ENCODE results near the gene MT1M.
"Not testable (repeated sequence)": the region's sequence is repeated elsewhere in the genome, so short reads cannot be mapped to it uniquely, and the experiment has no call there.

Gene MT1M

DNA sequence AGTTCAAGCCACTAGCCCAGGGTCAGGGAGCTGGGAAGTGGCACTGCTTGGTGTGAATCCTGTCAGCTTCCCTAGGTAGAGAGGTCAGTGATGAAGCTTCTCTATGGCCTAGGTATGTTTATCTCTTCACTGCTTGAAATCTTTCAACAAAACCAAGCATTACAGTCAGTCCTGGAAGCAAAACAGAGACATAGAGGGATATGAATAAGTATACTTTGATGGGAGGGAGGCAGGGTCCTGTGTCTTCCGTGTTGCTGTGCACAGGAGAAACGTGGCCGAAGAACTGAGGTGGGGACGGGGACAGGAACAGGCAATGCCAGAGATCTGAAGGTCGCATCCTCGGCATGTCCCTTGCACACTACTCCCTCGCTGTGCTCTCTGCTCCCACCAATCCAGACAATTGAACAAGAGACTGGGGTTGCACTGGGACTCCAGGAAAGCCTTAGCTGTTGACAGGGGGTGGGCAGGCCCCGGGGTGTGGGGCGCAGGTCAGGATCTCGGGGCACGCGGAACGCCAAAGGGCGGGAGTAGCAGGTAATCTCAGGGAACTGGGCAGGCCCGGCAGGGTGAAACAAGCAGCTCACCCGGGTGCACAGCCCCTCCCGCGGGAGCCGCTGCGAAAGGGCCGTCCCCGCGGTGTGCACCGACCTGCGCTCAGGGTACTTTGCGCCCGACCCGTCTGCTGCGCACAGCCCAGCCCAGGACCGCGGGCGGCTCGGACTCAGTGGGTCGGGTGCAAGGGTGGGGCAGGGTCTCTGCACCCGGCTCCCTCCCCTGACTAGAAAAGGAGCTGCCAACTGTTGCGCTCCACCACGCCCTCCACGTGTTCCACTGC, 36.8 kb downstream of the MT1M start, which contains the start of gene MT1H:
MT1H (plus strand) TSS at position 810 of the 835 bp plus-strand sequence. CDS start 71 bp downstream, outside the sequence.
- TF ChIP-seq, protein P1, sequence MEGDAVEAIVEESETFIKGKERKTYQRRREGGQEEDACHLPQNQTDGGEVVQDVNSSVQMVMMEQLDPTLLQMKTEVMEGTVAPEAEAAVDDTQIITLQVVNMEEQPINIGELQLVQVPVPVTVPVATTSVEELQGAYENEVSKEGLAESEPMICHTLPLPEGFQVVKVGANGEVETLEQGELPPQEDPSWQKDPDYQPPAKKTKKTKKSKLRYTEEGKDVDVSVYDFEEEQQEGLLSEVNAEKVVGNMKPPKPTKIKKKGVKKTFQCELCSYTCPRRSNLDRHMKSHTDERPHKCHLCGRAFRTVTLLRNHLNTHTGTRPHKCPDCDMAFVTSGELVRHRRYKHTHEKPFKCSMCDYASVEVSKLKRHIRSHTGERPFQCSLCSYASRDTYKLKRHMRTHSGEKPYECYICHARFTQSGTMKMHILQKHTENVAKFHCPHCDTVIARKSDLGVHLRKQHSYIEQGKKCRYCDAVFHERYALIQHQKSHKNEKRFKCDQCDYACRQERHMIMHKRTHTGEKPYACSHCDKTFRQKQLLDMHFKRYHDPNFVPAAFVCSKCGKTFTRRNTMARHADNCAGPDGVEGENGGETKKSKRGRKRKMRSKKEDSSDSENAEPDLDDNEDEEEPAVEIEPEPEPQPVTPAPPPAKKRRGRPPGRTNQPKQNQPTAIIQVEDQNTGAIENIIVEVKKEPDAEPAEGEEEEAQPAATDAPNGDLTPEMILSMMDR (IDR thresholded peaks at IDR 0.05; ENCODE audit: low read depth, low read length): no peak
- DNase-seq (ENCODE audit: extremely low read depth, low read depth): no peak

DNA sequence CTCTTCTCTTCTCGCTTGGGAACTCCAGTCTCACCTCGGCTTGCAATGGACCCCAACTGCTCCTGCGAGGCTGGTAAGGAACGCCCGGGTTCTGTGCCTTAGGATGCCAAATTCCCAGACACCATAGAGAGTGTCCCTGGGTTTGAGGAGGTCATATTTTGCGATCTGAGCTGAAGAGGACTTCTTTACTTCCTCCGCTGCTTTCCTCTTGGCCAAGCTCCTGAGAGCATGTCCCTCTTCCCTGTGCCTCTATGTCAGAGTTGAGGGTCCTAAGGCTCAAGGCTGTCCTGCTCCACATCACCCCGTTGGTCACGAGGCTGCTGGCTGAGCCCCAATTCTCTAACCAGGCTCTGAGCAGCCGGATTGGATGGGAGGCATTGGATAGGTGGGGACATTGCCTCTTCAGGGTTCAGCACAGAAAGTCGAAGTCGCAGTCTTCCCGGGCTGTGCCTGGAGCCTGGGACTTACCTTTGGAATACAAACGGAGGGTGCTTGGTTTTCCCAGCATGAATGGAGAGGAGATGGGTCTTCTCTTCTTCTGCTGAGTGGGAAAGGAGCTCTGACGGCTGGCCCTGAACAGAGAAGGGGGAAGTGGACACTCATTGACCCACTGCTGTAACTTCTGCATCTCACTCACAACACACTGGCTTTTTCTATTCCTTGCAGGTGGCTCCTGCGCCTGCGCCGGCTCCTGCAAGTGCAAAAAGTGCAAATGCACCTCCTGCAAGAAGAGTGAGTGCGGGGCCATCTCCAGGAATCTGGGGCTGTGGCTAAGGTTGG, 37.6 kb downstream of the MT1M start:
- DNase-seq (ENCODE audit: extremely low read depth, low read depth): no peak

GRCh38 chr16:56670620-56670934, 38.1 kb downstream of the MT1M start:
- TF ChIP-seq, protein P1 (IDR thresholded peaks at IDR 0.05; ENCODE audit: low read depth, low read length): no peak
- DNase-seq (ENCODE audit: extremely low read depth, low read depth): no peak

More for the DNA sequence above, 37.6 kb downstream of the MT1M start:
- TF ChIP-seq, protein P1 (IDR thresholded peaks at IDR 0.05; ENCODE audit: low read depth, low read length): no peak

GRCh38 chr16:56671691-56672090, 39.2 kb downstream of the MT1M start:
- DNase-seq (ENCODE audit: extremely low read depth, low read depth): peak; percentile 29

- not testable (repeated sequence) for DNase-seq (ENCODE audit: extremely low read depth, low read depth)
Measured at GRCh38 chr16:56672171-56672570, 39.7 kb downstream of the MT1M start.

DNA sequence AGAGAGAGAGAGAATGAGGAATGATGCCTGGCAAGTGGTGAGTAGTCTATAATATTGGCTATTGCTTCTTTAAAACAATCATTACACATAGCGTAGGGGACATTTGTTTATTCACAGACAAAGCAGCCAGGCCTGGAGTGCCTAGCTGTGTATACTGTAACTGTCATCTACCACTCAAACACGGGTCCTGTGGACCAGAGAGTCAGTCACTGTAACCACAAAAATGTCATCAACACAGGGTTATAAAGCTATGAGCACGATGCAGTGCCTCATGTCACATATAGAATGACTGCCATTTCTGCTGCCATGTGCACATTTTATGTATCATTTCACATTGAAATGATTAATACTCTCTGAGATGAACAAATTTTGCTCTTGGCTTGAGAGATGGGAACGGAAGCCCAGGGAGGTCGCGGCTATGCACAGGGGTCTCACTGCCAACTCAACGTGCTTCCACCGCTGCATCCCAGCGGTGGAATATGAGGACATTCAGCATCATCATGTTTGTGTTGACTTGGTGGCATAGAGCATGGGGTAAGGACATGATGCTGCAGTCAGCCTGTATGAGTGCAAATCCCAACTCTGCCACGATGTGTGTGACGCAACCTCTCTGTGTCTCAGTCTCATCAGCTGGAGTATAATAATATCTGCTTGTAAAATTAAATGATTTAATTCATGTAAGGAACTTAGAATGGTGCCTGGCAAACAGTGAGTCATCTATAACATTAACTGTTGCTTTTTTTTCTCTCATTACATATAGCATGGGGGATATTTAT, 40.5 kb downstream of the MT1M start:
- TF ChIP-seq, protein P1 (IDR thresholded peaks at IDR 0.05; ENCODE audit: low read depth, low read length): no peak
- no peak for DNase-seq (ENCODE audit: extremely low read depth, low read depth)

DNA sequence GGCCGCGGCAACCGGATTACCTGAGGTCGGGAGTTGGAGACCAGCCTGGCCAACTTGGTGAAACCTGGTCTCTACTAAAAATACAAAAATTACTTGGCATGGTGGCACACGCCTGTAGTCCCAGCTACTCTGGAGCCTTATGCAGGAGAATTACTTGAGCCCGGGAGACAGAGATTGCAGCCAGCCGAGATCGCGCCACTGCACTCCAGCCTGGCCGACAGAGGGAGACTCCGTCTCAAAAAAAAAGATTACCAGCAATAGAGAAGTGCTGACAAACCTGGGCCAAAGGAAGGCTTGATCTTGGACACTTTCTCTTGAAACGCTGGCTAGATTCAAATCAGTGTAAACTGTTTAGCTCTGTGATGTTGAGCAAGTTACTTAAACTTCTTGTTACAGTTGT, 41.5 kb downstream of the MT1M start:
- no peak for DNase-seq (ENCODE audit: extremely low read depth, low read depth)

DNA sequence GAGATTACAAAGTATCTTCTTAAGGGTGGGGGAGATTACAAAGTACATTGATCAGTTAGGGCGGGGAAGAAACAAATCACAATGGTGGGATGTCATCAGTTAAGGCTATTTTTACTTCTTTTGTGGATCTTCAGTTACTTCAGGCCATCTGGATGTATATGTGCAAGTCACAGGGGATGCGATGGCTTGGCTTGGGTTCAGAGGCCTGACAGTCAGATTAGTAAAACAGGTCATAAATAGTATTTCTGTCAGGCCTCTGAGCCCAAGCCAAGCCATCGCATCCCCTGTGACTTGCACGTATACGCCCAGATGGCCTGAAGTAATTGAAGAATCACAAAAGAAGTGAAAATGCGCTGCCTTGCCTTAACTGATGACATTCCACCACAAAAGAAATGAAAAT, 42.1 kb downstream of the MT1M start:
- DNase-seq (ENCODE audit: extremely low read depth, low read depth): not testable (repeated sequence)

More for the DNA sequence above, 41.5 kb downstream of the MT1M start:
- TF ChIP-seq, protein P1 (IDR thresholded peaks at IDR 0.05; ENCODE audit: low read depth, low read length): no peak; the same call in 1 of the 2 replicates

All from AG09319 (cell line).